Liver (tissue), 9 donors: ENCODE results near the gene DNTT. TPM values are rescaled to one million over a fixed set of nuclear protein-coding genes. Genes with fewer than 3 reads are reported as not detected.

ENCODE experiments used
- DNase-seq: peaks from one replicate; pipeline ENCODE4 v3.0.0-alpha.2; 2017; ENCODE audit warnings: low spot score
- H3K27ac ChIP-seq, 2 donors: one replicate each; pipeline ENCODE4 v1.7.0; 2013; ENCODE audit warnings: inconsistent platforms in 2 of 2, low read length in 2 of 2, control low read depth in 1 of 2, low read depth in 1 of 2, mild to moderate bottlenecking in 1 of 2
- H3K27me3 ChIP-seq, 4 donors: one replicate each; pipeline versions ENCODE4 v1.6.1 to v1.7.0; 2013; ENCODE audit warnings: low read length in 3 of 4, inconsistent platforms in 1 of 4, mild to moderate bottlenecking in 1 of 4, moderate library complexity in 1 of 4; ENCODE audit not compliant: control insufficient read depth in 4 of 4, insufficient read depth in 4 of 4
- H3K36me3 ChIP-seq, 4 donors: one replicate each; pipeline versions ENCODE4 v1.6.1 to v1.7.0; 2013; ENCODE audit warnings: low read length in 3 of 4, mild to moderate bottlenecking in 3 of 4, low read depth in 1 of 4, moderate library complexity in 1 of 4; ENCODE audit not compliant: control insufficient read depth in 4 of 4, insufficient read depth in 3 of 4
- H3K4me1 ChIP-seq, 4 donors: one replicate each; pipeline versions ENCODE4 v1.6.1 to v1.7.0; 2013; ENCODE audit warnings: low read length in 3 of 4, mild to moderate bottlenecking in 3 of 4, moderate library complexity in 1 of 4; ENCODE audit not compliant: control insufficient read depth in 4 of 4, insufficient read depth in 4 of 4
- H3K4me3 ChIP-seq, 3 donors: one replicate each; pipeline versions ENCODE4 v1.6.1 to v1.7.0; 2013; ENCODE audit warnings: low read length in 3 of 3, control low read depth in 1 of 3, low read depth in 1 of 3, mild to moderate bottlenecking in 1 of 3
- H3K9ac ChIP-seq, 2 donors: one replicate each; pipeline ENCODE4 v1.7.0; 2013; ENCODE audit warnings: low read length in 2 of 2, mild to moderate bottlenecking in 2 of 2, moderate library complexity in 2 of 2, control low read depth in 1 of 2, low read depth in 1 of 2
- H3K9me3 ChIP-seq, 4 donors: one replicate each; pipeline versions ENCODE4 v1.6.1 to v1.7.0; 2013; ENCODE audit warnings: low read length in 3 of 4; ENCODE audit not compliant: control insufficient read depth in 4 of 4
- EGR1 ChIP-seq, 2 donors: IDR thresholded peaks; 2 replicates each; pipeline ENCODE4 v1.6.1; 2016 to 2018; ENCODE audit warnings: antibody characterized with exemption in 2 of 2, low read depth in 2 of 2
- GABPA ChIP-seq, 2 donors: IDR thresholded peaks in 1 of 2; conservative IDR thresholded peaks in 1 of 2; 2 replicates each; pipeline ENCODE4 v1.6.1; 2016; ENCODE audit warnings: antibody characterized with exemption in 2 of 2, mild to moderate bottlenecking in 1 of 2, moderate library complexity in 1 of 2
- HNF4A ChIP-seq, 2 donors: conservative IDR thresholded peaks; 2 replicates each; pipeline ENCODE4 v1.6.1; 2016; ENCODE audit warnings: antibody characterized with exemption in 2 of 2, mild to moderate bottlenecking in 2 of 2
- HNF4G ChIP-seq: IDR thresholded peaks from 2 replicates; pipeline ENCODE4 v1.6.1; 2016; ENCODE audit warnings: antibody characterized with exemption
- MAX ChIP-seq: IDR thresholded peaks from 2 replicates; pipeline ENCODE4 v1.6.1; 2016; ENCODE audit warnings: antibody characterized with exemption
- RAD21 ChIP-seq, 2 donors: IDR thresholded peaks; 2 replicates each; pipeline ENCODE4 v1.6.1; 2016; ENCODE audit warnings: antibody characterized with exemption in 2 of 2, mild to moderate bottlenecking in 2 of 2
- TAF1 ChIP-seq: conservative IDR thresholded peaks from 2 replicates; pipeline ENCODE4 v1.6.1; 2016; ENCODE audit warnings: antibody characterized with exemption, mild to moderate bottlenecking
- ZBTB33 ChIP-seq: IDR thresholded peaks from 2 replicates; pipeline ENCODE4 v1.6.1; 2016; ENCODE audit warnings: antibody characterized with exemption
- WGBS: extraction: QIAGEN DNeasy Blood & Tissue Kit; methylation state at CpG from one replicate; pipeline ENCODE4 v1.1.7; 2013; 5-methylcytosine and 5-hydroxymethylcytosine counted together
- polyA plus RNA-seq, 2 donors: library from polyadenylated mRNA; stranded (reverse) in 1 of 2; unstranded in 1 of 2; fragments of 200-250 nt in 1 of 2; fragments of >200 nt in 1 of 2; fragmentation: Nextera tagmentation in 1 of 2; extraction: Ambion mirVana in 1 of 2; gene quantifications; one replicate each; pipeline versions ENCODE4 v1.2.1 to v1.2.3, GENCODE V29; 2013 to 2015
- total RNA-seq, 2 donors: library from RNA; depleted of rRNA; stranded (reverse); fragments of >200 nt; gene quantifications; one replicate each; pipeline ENCODE4 v1.2.3, GENCODE V29; 2014
- TF ChIP-seq, protein P1 (sequence below): fragments of 150-350 bp; IDR thresholded peaks from 2 replicates; pipeline ENCODE4 v1.5.1; 2017; ENCODE audit warnings: improper control_type of control experiment, low read depth, low read length; ENCODE audit not compliant: missing input control
- donor health status: healthy.
- donor health status: healthy.
- donor health status: healthy.
- donor health status: healthy.
- donor health status: healthy.

Gene DNTT
- total and polyA plus RNA-seq, 4 donors = 0.70 TPM; not detected in 3

- TF ChIP-seq, protein P1, sequence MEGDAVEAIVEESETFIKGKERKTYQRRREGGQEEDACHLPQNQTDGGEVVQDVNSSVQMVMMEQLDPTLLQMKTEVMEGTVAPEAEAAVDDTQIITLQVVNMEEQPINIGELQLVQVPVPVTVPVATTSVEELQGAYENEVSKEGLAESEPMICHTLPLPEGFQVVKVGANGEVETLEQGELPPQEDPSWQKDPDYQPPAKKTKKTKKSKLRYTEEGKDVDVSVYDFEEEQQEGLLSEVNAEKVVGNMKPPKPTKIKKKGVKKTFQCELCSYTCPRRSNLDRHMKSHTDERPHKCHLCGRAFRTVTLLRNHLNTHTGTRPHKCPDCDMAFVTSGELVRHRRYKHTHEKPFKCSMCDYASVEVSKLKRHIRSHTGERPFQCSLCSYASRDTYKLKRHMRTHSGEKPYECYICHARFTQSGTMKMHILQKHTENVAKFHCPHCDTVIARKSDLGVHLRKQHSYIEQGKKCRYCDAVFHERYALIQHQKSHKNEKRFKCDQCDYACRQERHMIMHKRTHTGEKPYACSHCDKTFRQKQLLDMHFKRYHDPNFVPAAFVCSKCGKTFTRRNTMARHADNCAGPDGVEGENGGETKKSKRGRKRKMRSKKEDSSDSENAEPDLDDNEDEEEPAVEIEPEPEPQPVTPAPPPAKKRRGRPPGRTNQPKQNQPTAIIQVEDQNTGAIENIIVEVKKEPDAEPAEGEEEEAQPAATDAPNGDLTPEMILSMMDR = peak; percentile 46
- TF ChIP-seq HNF4A (conservative IDR thresholded peaks at IDR 0.05) (no peak), RAD21 (IDR thresholded peaks at IDR 0.05) (peak; percentile 47 to 68)
- Histone ChIP-seq H3K9ac (no peak overlapping the region), H3K27ac (no peak overlapping the region), H3K27me3 (peaks cover 0 to 2% (median 0%) of the 10 kb centered on the region in 4 donors), H3K9me3 (no peaks in the 10 kb centered on the region), H3K4me3 (no peak overlapping the region), H3K36me3 (no peaks in the 10 kb centered on the region), H3K4me1 (peaks cover 0 to 16% (median 9%) of the 10 kb centered on the region in 4 donors)
- no peak for DNase-seq
- 52% methylated on average over 7 of the region's 7 CpGs for WGBS
These were observed 36.0 kb downstream of the DNTT start for GRCh38 chr10:96339956-96340904.

GRCh38 chr10:96341219-96342182 is 37.3 kb downstream of the DNTT start:
- TF ChIP-seq RAD21 (IDR thresholded peaks at IDR 0.05) = no peak
- TF ChIP-seq, protein P1 = no peak
- no peak for TF ChIP-seq EGR1 (IDR thresholded peaks at IDR 0.05; ENCODE audit: low read depth in 2 of 2)
- TF ChIP-seq TAF1 = no peak
- TF ChIP-seq HNF4G = no peak
- TF ChIP-seq ZBTB33 = no peak
- no peak for TF ChIP-seq GABPA (IDR thresholded peaks at IDR 0.05 in 1 of 2, conservative IDR thresholded peaks at IDR 0.05 in 1 of 2)
- no peak for TF ChIP-seq MAX
- TF ChIP-seq HNF4A (conservative IDR thresholded peaks at IDR 0.05) = no peak

More at GRCh38 chr10:96341219-96342182, 37.3 kb downstream of the DNTT start:
- H3K4me3 ChIP-seq = no peak overlapping the region
- WGBS = 83% methylated on average over 5 of the region's 5 CpGs
- no peak overlapping the region for H3K9ac ChIP-seq
- H3K4me1 ChIP-seq = peaks cover 0 to 16% (median 9%) of the 10 kb centered on the region in 4 donors
- H3K36me3 ChIP-seq = no peaks in the 10 kb centered on the region
- H3K9me3 ChIP-seq = peaks cover 0 to 3% (median 0%) of the 10 kb centered on the region in 4 donors
- H3K27ac ChIP-seq = no peak overlapping the region
- no peaks in the 10 kb centered on the region for H3K27me3 ChIP-seq
- DNase-seq = no peak
